Measurements from ENCODE around the gene TACR2. TPM values are rescaled to one million over a fixed set of nuclear protein-coding genes. Genes with fewer than 3 reads are reported as not detected.
A peak's percentile ranks its signal among the peaks of the same experiment; 100 is the strongest.

Gene TACR2
- total and polyA plus RNA-seq, 4 donors = 0.31 to 2.5 (median 0.49) TPM; not detected in 1

GRCh38 chr10:69405221-69405620, 11.5 kb downstream of the TACR2 start:
- intact Hi-C loops (cut with DNase I) = no loop called here
- no peaks in the 10 kb centered on the region for H3K4me1 ChIP-seq (ENCODE audit: control insufficient read depth in 1 of 2, insufficient read depth in 2 of 2, low read length in 2 of 2)
- DNase-seq = no peak
- WGBS, 2 donors = 23 to 31% methylated on average over 4 of the region's 4 CpGs
- no peak overlapping the region for H3K4me3 ChIP-seq (ENCODE audit: low read length in 2 of 2)
- H3K27ac ChIP-seq (ENCODE audit: low read depth in 1 of 2, low read length in 2 of 2) = peak overlapping the region in 1 of 2 donors; percentile 69
- no peaks in the 10 kb centered on the region for H3K9me3 ChIP-seq (ENCODE audit: control insufficient read depth, low read length)
- no peak for ATAC-seq (ENCODE audit: low FRiP score)
- peaks cover 0 to 4% of the 10 kb centered on the region in 2 donors for H3K36me3 ChIP-seq (ENCODE audit: control insufficient read depth in 1 of 2, insufficient read depth in 2 of 2, low read length in 1 of 2)
- no peaks in the 10 kb centered on the region for H3K27me3 ChIP-seq (ENCODE audit: control insufficient read depth in 1 of 2, insufficient read depth in 2 of 2, low read length in 1 of 2)

GRCh38 chr10:69404786-69405185, 11.9 kb downstream of the TACR2 start:
- Histone ChIP-seq H3K4me1 (ENCODE audit: control insufficient read depth in 1 of 2, insufficient read depth in 2 of 2, low read length in 2 of 2) (no peaks in the 10 kb centered on the region), H3K4me3 (ENCODE audit: low read length in 2 of 2) (no peak overlapping the region), H3K36me3 (ENCODE audit: control insufficient read depth in 1 of 2, insufficient read depth in 2 of 2, low read length in 1 of 2) (peaks cover 0 to 4% of the 10 kb centered on the region in 2 donors), H3K27me3 (ENCODE audit: control insufficient read depth in 1 of 2, insufficient read depth in 2 of 2, low read length in 1 of 2) (no peaks in the 10 kb centered on the region), H3K9me3 (ENCODE audit: control insufficient read depth, low read length) (no peaks in the 10 kb centered on the region), H3K27ac (ENCODE audit: low read depth in 1 of 2, low read length in 2 of 2) (no peak overlapping the region)
- ATAC-seq (ENCODE audit: low FRiP score) (no peak), DNase-seq (no peak)
- WGBS, 2 donors = 83 to 87% methylated on average over 10 of the region's 10 CpGs
- intact Hi-C loops (cut with DNase I) = no loop called here

- intact Hi-C loops (cut with DNase I) = no loop called here
- H3K4me1 ChIP-seq (ENCODE audit: control insufficient read depth in 1 of 2, insufficient read depth in 2 of 2, low read length in 2 of 2) = no peaks in the 10 kb centered on the region
Measured at GRCh38 chr10:69403519-69403918, 13.2 kb downstream of the TACR2 start.

GRCh38 chr10:69403066-69403465, 13.7 kb downstream of the TACR2 start:
- WGBS, 2 donors = 60 to 71% methylated on average over 1 of the region's 1 CpG
- Histone ChIP-seq H3K9me3 (ENCODE audit: control insufficient read depth, low read length) (no peaks in the 10 kb centered on the region), H3K27me3 (ENCODE audit: control insufficient read depth in 1 of 2, insufficient read depth in 2 of 2, low read length in 1 of 2) (no peaks in the 10 kb centered on the region), H3K36me3 (ENCODE audit: control insufficient read depth in 1 of 2, insufficient read depth in 2 of 2, low read length in 1 of 2) (peaks cover 0 to 4% of the 10 kb centered on the region in 2 donors), H3K4me3 (ENCODE audit: low read length in 2 of 2) (no peak overlapping the region), H3K4me1 (ENCODE audit: control insufficient read depth in 1 of 2, insufficient read depth in 2 of 2, low read length in 2 of 2) (no peaks in the 10 kb centered on the region), H3K27ac (ENCODE audit: low read depth in 1 of 2, low read length in 2 of 2) (no peak overlapping the region)
- DNase-seq (no peak), ATAC-seq (ENCODE audit: low FRiP score) (no peak)
- intact Hi-C loops (cut with DNase I) = no loop called here

More at GRCh38 chr10:69403519-69403918, 13.2 kb downstream of the TACR2 start:
- Histone ChIP-seq H3K36me3 (ENCODE audit: control insufficient read depth in 1 of 2, insufficient read depth in 2 of 2, low read length in 1 of 2) (peaks cover 0 to 4% of the 10 kb centered on the region in 2 donors), H3K27ac (ENCODE audit: low read depth in 1 of 2, low read length in 2 of 2) (no peak overlapping the region), H3K4me3 (ENCODE audit: low read length in 2 of 2) (no peak overlapping the region), H3K9me3 (ENCODE audit: control insufficient read depth, low read length) (no peaks in the 10 kb centered on the region), H3K27me3 (ENCODE audit: control insufficient read depth in 1 of 2, insufficient read depth in 2 of 2, low read length in 1 of 2) (no peaks in the 10 kb centered on the region)
- ATAC-seq (ENCODE audit: low FRiP score) (no peak), DNase-seq (no peak)
- WGBS, 2 donors = 46 to 47% methylated on average over 3 of the region's 3 CpGs

GRCh38 chr10:69402386-69402785, 14.3 kb downstream of the TACR2 start:
- no peaks in the 10 kb centered on the region for H3K4me1 ChIP-seq (ENCODE audit: control insufficient read depth in 1 of 2, insufficient read depth in 2 of 2, low read length in 2 of 2)
- no peak for DNase-seq
- H3K36me3 ChIP-seq (ENCODE audit: control insufficient read depth in 1 of 2, insufficient read depth in 2 of 2, low read length in 1 of 2) = peaks cover 0 to 4% of the 10 kb centered on the region in 2 donors
- H3K27me3 ChIP-seq (ENCODE audit: control insufficient read depth in 1 of 2, insufficient read depth in 2 of 2, low read length in 1 of 2) = no peaks in the 10 kb centered on the region
- H3K4me3 ChIP-seq (ENCODE audit: low read length in 2 of 2) = no peak overlapping the region
- H3K9me3 ChIP-seq (ENCODE audit: control insufficient read depth, low read length) = no peaks in the 10 kb centered on the region
- ATAC-seq (ENCODE audit: low FRiP score) = no peak
- H3K27ac ChIP-seq (ENCODE audit: low read depth in 1 of 2, low read length in 2 of 2) = no peak overlapping the region
- 29 to 45% methylated on average over 6 of the region's 6 CpGs for WGBS, 2 donors
- intact Hi-C loops (cut with DNase I) = no loop called here

GRCh38 chr10:69401416-69401815, 15.3 kb downstream of the TACR2 start:
- DNase-seq = no peak
- WGBS, 2 donors = 79 to 80% methylated on average over 11 of the region's 11 CpGs
- no peaks in the 10 kb centered on the region for H3K27me3 ChIP-seq (ENCODE audit: control insufficient read depth in 1 of 2, insufficient read depth in 2 of 2, low read length in 1 of 2)
- no peaks in the 10 kb centered on the region for H3K4me1 ChIP-seq (ENCODE audit: control insufficient read depth in 1 of 2, insufficient read depth in 2 of 2, low read length in 2 of 2)
- intact Hi-C loops (cut with DNase I) = no loop called here
- ATAC-seq (ENCODE audit: low FRiP score) = no peak
- H3K27ac ChIP-seq (ENCODE audit: low read depth in 1 of 2, low read length in 2 of 2) = no peak overlapping the region
- H3K4me3 ChIP-seq (ENCODE audit: low read length in 2 of 2) = no peak overlapping the region
- H3K36me3 ChIP-seq (ENCODE audit: control insufficient read depth in 1 of 2, insufficient read depth in 2 of 2, low read length in 1 of 2) = peaks cover 0 to 7% of the 10 kb centered on the region in 2 donors
- no peaks in the 10 kb centered on the region for H3K9me3 ChIP-seq (ENCODE audit: control insufficient read depth, low read length)

- intact Hi-C loops (cut with DNase I) = no loop called here
- Histone ChIP-seq H3K27ac (ENCODE audit: low read depth in 1 of 2, low read length in 2 of 2) (no peak overlapping the region), H3K4me3 (ENCODE audit: low read length in 2 of 2) (no peak overlapping the region), H3K9me3 (ENCODE audit: control insufficient read depth, low read length) (no peaks in the 10 kb centered on the region), H3K36me3 (ENCODE audit: control insufficient read depth in 1 of 2, insufficient read depth in 2 of 2, low read length in 1 of 2) (peaks cover 0 to 7% of the 10 kb centered on the region in 2 donors), H3K4me1 (ENCODE audit: control insufficient read depth in 1 of 2, insufficient read depth in 2 of 2, low read length in 2 of 2) (no peaks in the 10 kb centered on the region), H3K27me3 (ENCODE audit: control insufficient read depth in 1 of 2, insufficient read depth in 2 of 2, low read length in 1 of 2) (no peaks in the 10 kb centered on the region)
- DNase-seq = no peak
- ATAC-seq (ENCODE audit: low FRiP score) = no peak
- WGBS, 2 donors = 90 to 93% methylated on average over 23 of the region's 23 CpGs
Measured at GRCh38 chr10:69400936-69401335, 15.8 kb downstream of the TACR2 start.

- WGBS, 2 donors = 78 to 81% methylated on average over 16 of the region's 16 CpGs
- no peak for DNase-seq
- H3K36me3 ChIP-seq (ENCODE audit: control insufficient read depth in 1 of 2, insufficient read depth in 2 of 2, low read length in 1 of 2) = peaks cover 0 to 10% of the 10 kb centered on the region in 2 donors
- ATAC-seq (ENCODE audit: low FRiP score) = no peak
- H3K4me3 ChIP-seq (ENCODE audit: low read length in 2 of 2) = no peak overlapping the region
- no peaks in the 10 kb centered on the region for H3K9me3 ChIP-seq (ENCODE audit: control insufficient read depth, low read length)
- H3K4me1 ChIP-seq (ENCODE audit: control insufficient read depth in 1 of 2, insufficient read depth in 2 of 2, low read length in 2 of 2) = no peaks in the 10 kb centered on the region
- H3K27me3 ChIP-seq (ENCODE audit: control insufficient read depth in 1 of 2, insufficient read depth in 2 of 2, low read length in 1 of 2) = no peaks in the 10 kb centered on the region
- H3K27ac ChIP-seq (ENCODE audit: low read depth in 1 of 2, low read length in 2 of 2) = no peak overlapping the region
- intact Hi-C loops (cut with DNase I) = no loop called here
Measured at GRCh38 chr10:69398466-69398865, 18.3 kb downstream of the TACR2 start.

- ATAC-seq (ENCODE audit: low FRiP score) (no peak), DNase-seq (no peak)
- Histone ChIP-seq H3K27me3 (ENCODE audit: control insufficient read depth in 1 of 2, insufficient read depth in 2 of 2, low read length in 1 of 2) (no peaks in the 10 kb centered on the region), H3K4me1 (ENCODE audit: control insufficient read depth in 1 of 2, insufficient read depth in 2 of 2, low read length in 2 of 2) (no peaks in the 10 kb centered on the region), H3K4me3 (ENCODE audit: low read length in 2 of 2) (no peak overlapping the region), H3K27ac (ENCODE audit: low read depth in 1 of 2, low read length in 2 of 2) (no peak overlapping the region), H3K36me3 (ENCODE audit: control insufficient read depth in 1 of 2, insufficient read depth in 2 of 2, low read length in 1 of 2) (peaks cover 0 to 10% of the 10 kb centered on the region in 2 donors), H3K9me3 (ENCODE audit: control insufficient read depth, low read length) (no peaks in the 10 kb centered on the region)
- intact Hi-C loops (cut with DNase I) = loop anchor here in 1 of 2 donors (2.0 kb wide), 1 partner anchor 169 kb away; no protein-coding TSS in a partner anchor
- WGBS, 2 donors = 63% methylated on average over 1 of the region's 1 CpG
Measured at GRCh38 chr10:69397972-69398371, 18.7 kb downstream of the TACR2 start.
